ENCODE data around the gene CSNK2A3.

DNA sequence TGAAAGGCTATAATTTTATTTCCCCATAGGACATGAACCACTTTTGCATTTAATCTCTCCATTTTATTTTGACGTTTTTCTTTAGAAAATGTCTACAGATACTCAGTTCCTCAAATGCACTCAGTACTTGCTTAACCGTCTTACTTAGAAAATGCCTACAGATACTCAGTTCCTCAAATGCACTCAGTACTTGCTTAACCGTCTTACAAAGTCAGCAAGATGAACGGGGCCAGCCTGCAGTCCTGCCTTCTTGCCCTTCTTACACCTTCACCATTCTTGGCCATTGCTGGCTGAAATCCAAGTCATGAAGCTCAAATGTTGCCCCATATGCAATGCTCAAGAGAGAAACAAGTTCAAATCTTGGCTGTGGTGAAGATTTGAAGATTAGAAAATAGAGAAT is 34.1 kb downstream of the CSNK2A3 start:
- TF ChIP-seq TCF4 (CRISPR knock-in tag; IDR thresholded peaks at IDR 0.05; ENCODE audit: borderline replicate concordance) (no peak), ZNF565 (CRISPR knock-in tag; conservative IDR thresholded peaks at IDR 0.05; ENCODE audit: low read depth) (no peak)

All from SK-N-SH treated with all-trans-retinoic acid at 6 μM for 48 hours (cell line).